BE2C (cell line): ENCODE data around the gene RFX1.
"Not testable (repeated sequence)": the region's sequence is repeated elsewhere in the genome, so short reads cannot be mapped to it uniquely, and the experiment has no call there.

Experiments
- DNase-seq: peaks from one replicate; pipeline ENCODE4 v3.0.0-alpha.2; 2020
- H3K27me3 ChIP-seq: fragments of 250-450 bp; sonication (Bioruptor Pico); 2 replicates; pipeline ENCODE4 v1.5.1; 2020; ENCODE audit warnings: mild to moderate bottlenecking
- H3K36me3 ChIP-seq: fragments of 250-450 bp; sonication (Bioruptor Pico); 2 replicates; pipeline ENCODE4 v1.5.1; 2020; ENCODE audit warnings: mild to moderate bottlenecking
- H3K4me1 ChIP-seq: fragments of 250-450 bp; sonication (Bioruptor Pico); 2 replicates; pipeline ENCODE4 v1.5.1; 2020
- H3K4me3 ChIP-seq: 2 replicates; pipeline ENCODE4 v1.5.1; 2011; ENCODE audit warnings: low read depth, low read length
- H3K9me3 ChIP-seq: fragments of 250-450 bp; sonication (Bioruptor Pico); 2 replicates; pipeline ENCODE4 v1.5.1; 2020
- CTCF ChIP-seq: IDR thresholded peaks from 2 replicates; pipeline ENCODE4 v1.5.1; 2012; ENCODE audit warnings: mild to moderate bottlenecking, low read depth, low read length

Gene RFX1

GRCh38 chr19:13972368-13973155 is 33.6 kb downstream of the RFX1 start:
- Histone ChIP-seq H3K4me1 (no peaks in the 10 kb centered on the region), H3K9me3 (no peaks in the 10 kb centered on the region), H3K4me3 (no peak overlapping the region), H3K27me3 (no peaks in the 10 kb centered on the region), H3K36me3 (peaks cover 13% of the 10 kb centered on the region)
- TF ChIP-seq CTCF: no peak
- no peak for DNase-seq

- not testable (repeated sequence) for H3K27me3 ChIP-seq, H3K4me3 ChIP-seq, H3K4me1 ChIP-seq, DNase-seq, H3K9me3 ChIP-seq
- peaks cover 17% of the 10 kb centered on the region for H3K36me3 ChIP-seq
Measured at GRCh38 chr19:13971868-13972267, 34.3 kb downstream of the RFX1 start.

- TF ChIP-seq CTCF: no peak
Measured at GRCh38 chr19:13969897-13970296, 36.2 kb downstream of the RFX1 start.

GRCh38 chr19:13968999-13969398 is 37.1 kb downstream of the RFX1 start:
- TF ChIP-seq CTCF: no peak
- peaks cover 22% of the 10 kb centered on the region for H3K36me3 ChIP-seq

More at GRCh38 chr19:13969897-13970296, 36.2 kb downstream of the RFX1 start:
- Histone ChIP-seq H3K27me3 (no peaks in the 10 kb centered on the region), H3K4me1 (no peaks in the 10 kb centered on the region), H3K4me3 (no peak overlapping the region), H3K9me3 (no peaks in the 10 kb centered on the region), H3K36me3 (peaks cover 22% of the 10 kb centered on the region)
- no peak for DNase-seq

GRCh38 chr19:13968383-13968935 is 37.7 kb downstream of the RFX1 start:
- Histone ChIP-seq H3K27me3 (no peaks in the 10 kb centered on the region), H3K4me3 (no peak overlapping the region), H3K9me3 (no peaks in the 10 kb centered on the region), H3K4me1 (no peaks in the 10 kb centered on the region), H3K36me3 (peaks cover 22% of the 10 kb centered on the region)
- no peak for DNase-seq
- TF ChIP-seq CTCF: no peak

More at GRCh38 chr19:13968999-13969398, 37.1 kb downstream of the RFX1 start:
- H3K9me3 ChIP-seq: no peaks in the 10 kb centered on the region
- H3K27me3 ChIP-seq: no peaks in the 10 kb centered on the region
- no peak overlapping the region for H3K4me3 ChIP-seq
- H3K4me1 ChIP-seq: no peaks in the 10 kb centered on the region
- DNase-seq: no peak

GRCh38 chr19:13967206-13967605 is 38.9 kb downstream of the RFX1 start:
- not testable (repeated sequence) for H3K4me1 ChIP-seq, H3K27me3 ChIP-seq, H3K4me3 ChIP-seq, DNase-seq, H3K9me3 ChIP-seq
- H3K36me3 ChIP-seq: peaks cover 26% of the 10 kb centered on the region

DNA sequence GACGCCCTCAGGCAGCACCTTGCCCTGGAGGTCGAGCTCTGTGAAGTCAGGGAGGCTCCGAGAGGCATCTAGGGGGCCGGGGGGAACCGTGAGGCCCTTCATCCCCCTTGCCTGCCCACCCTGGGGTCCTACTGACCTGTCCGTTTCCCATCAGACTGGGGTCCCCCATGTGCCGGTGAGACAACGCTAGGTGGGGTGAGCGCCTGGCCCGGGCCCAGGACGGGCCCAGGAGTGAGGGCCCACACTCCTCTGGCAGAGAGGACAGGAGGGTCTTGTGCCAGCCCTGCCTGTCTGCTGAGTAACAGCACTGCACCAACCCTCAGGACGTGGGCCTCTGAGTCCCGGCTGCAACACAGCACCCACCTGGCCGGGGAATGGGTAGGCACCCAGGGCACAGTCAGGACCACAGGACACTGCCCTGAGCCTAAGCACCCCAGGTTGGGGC is 39.4 kb downstream of the RFX1 start:
- Histone ChIP-seq H3K4me3 (no peak overlapping the region), H3K4me1 (no peaks in the 10 kb centered on the region), H3K9me3 (no peaks in the 10 kb centered on the region), H3K27me3 (no peaks in the 10 kb centered on the region), H3K36me3 (peaks cover 26% of the 10 kb centered on the region)
- DNase-seq: no peak
- no peak for TF ChIP-seq CTCF
